ENCODE measurements around the gene LAMC3. TPM values are rescaled to one million over a fixed set of nuclear protein-coding genes. Genes with fewer than 3 reads are reported as not detected.

Gene LAMC3
- total RNA-seq, 1 experiment from 2014 or later: 0.60 TPM

- DNase-seq (ENCODE audit: low spot score): no peak
These were observed 67.6 kb downstream of the LAMC3 start for GRCh38 chr9:131076347-131077195.

GRCh38 chr9:131078427-131079366 lies 69.7 kb downstream of the LAMC3 start:
- no peak for DNase-seq (ENCODE audit: low spot score)

GRCh38 chr9:131080589-131080988 lies 71.6 kb downstream of the LAMC3 start:
- no peak for DNase-seq (ENCODE audit: low spot score)

- no peak for DNase-seq (ENCODE audit: low spot score)
These were observed 72.9 kb downstream of the LAMC3 start for GRCh38 chr9:131081868-131082267.

- no peak for DNase-seq (ENCODE audit: low spot score)
These were observed 74.0 kb downstream of the LAMC3 start for GRCh38 chr9:131082774-131083512.

- DNase-seq (ENCODE audit: low spot score): no peak
These were observed 75.8 kb downstream of the LAMC3 start for GRCh38 chr9:131084661-131085369.

GRCh38 chr9:131085370-131086122 lies 76.6 kb downstream of the LAMC3 start:
- DNase-seq (ENCODE audit: low spot score): no peak

GRCh38 chr9:131087354-131087893 lies 78.5 kb downstream of the LAMC3 start:
- DNase-seq (ENCODE audit: low spot score): no peak

GRCh38 chr9:131090025-131090787 lies 81.2 kb downstream of the LAMC3 start:
- no peak for DNase-seq (ENCODE audit: low spot score)

- DNase-seq (ENCODE audit: low spot score): no peak
These were observed 82.5 kb downstream of the LAMC3 start for GRCh38 chr9:131091352-131091992.

- no peak for DNase-seq (ENCODE audit: low spot score)
These were observed 83.1 kb downstream of the LAMC3 start for GRCh38 chr9:131092030-131092429.

- DNase-seq (ENCODE audit: low spot score): no peak
These were observed 83.8 kb downstream of the LAMC3 start for GRCh38 chr9:131092548-131093440.

- no peak for DNase-seq (ENCODE audit: low spot score)
These were observed 85.0 kb downstream of the LAMC3 start for GRCh38 chr9:131094015-131094414.

GRCh38 chr9:131094622-131095021 lies 85.6 kb downstream of the LAMC3 start:
- no peak for DNase-seq (ENCODE audit: low spot score)

GRCh38 chr9:131095666-131096268 lies 86.8 kb downstream of the LAMC3 start:
- DNase-seq (ENCODE audit: low spot score): no peak

GRCh38 chr9:131096269-131097125 lies 87.5 kb downstream of the LAMC3 start, which contains the start of gene AIF1L:
AIF1L (plus strand) TSS chr9:131096531; CDS start chr9:131096630, 99 bp downstream.
- no peak for DNase-seq (ENCODE audit: low spot score)
